DND-41 (cell line): ENCODE data around the gene ASRGL1.

Source experiments
- ATAC-seq: fragments of 200-7000 bp; cut with Tn5 transposase; 3 replicates; pipeline ENCODE4 v1.9.1; 2021; ENCODE audit warnings: low read depth; ENCODE audit not compliant: insufficient read depth
- DNase-seq: peaks from one replicate; pipeline ENCODE4 v3.0.0-alpha.2; 2020
- H2AFZ ChIP-seq: 2 replicates; pipeline ENCODE4 v1.6.0; 2012; ENCODE audit warnings: low read depth, low read length
- H3K27ac ChIP-seq: 2 replicates; pipeline ENCODE4 v1.5.1; 2012; ENCODE audit warnings: low read length, inconsistent platforms
- H3K27me3 ChIP-seq: fragments of 200-600 bp; sonication (generic); 2 replicates; pipeline ENCODE4 v1.6.0; 2012; ENCODE audit warnings: low read length, mild to moderate bottlenecking, inconsistent platforms; ENCODE audit not compliant: insufficient read depth, poor library complexity
- H3K36me3 ChIP-seq: 2 replicates; pipeline ENCODE4 v1.5.1; 2012; ENCODE audit warnings: low read length, inconsistent platforms; ENCODE audit not compliant: insufficient read depth
- H3K4me1 ChIP-seq: 2 replicates; pipeline ENCODE4 v1.5.1; 2012; ENCODE audit warnings: mild to moderate bottlenecking, low read length; ENCODE audit not compliant: insufficient read depth
- H3K4me2 ChIP-seq: 2 replicates; pipeline ENCODE4 v1.6.0; 2012; ENCODE audit warnings: mild to moderate bottlenecking, moderate library complexity, low read length, inconsistent platforms; ENCODE audit not compliant: insufficient read depth
- H3K4me3 ChIP-seq, 2 experiments: fragments of 200-600 bp in 1 of 2; shearing (Covaris generic) in 1 of 2; 2 replicates each; pipeline ENCODE4 v1.5.1; 2012 to 2016; ENCODE audit warnings: inconsistent platforms in 2 of 2, low read length in 2 of 2, mild to moderate bottlenecking in 2 of 2, low read depth in 1 of 2, moderate library complexity in 1 of 2
- H3K79me2 ChIP-seq: 2 replicates; pipeline ENCODE4 v1.6.0; 2012; ENCODE audit warnings: low read length, inconsistent platforms; ENCODE audit not compliant: insufficient read depth
- H3K9ac ChIP-seq: 2 replicates; pipeline ENCODE4 v1.6.0; 2012; ENCODE audit warnings: low read depth, mild to moderate bottlenecking, inconsistent platforms, low read length, moderate library complexity
- H3K9me3 ChIP-seq: 2 replicates; pipeline ENCODE4 v1.5.1; 2012; ENCODE audit warnings: low read length, moderate library complexity, mild to moderate bottlenecking, inconsistent platforms; ENCODE audit not compliant: insufficient read depth, severe bottlenecking
- H4K20me1 ChIP-seq: 2 replicates; pipeline ENCODE4 v1.6.0; 2012; ENCODE audit warnings: low read length; ENCODE audit not compliant: insufficient read depth
- CTCF ChIP-seq: IDR thresholded peaks from 2 replicates; pipeline ENCODE4 v1.5.1; 2012; ENCODE audit warnings: borderline replicate concordance, low read length, moderate library complexity, mild to moderate bottlenecking; ENCODE audit not compliant: poor library complexity, severe bottlenecking; ENCODE audit errors: extremely low read depth
- EZH2 ChIP-seq: IDR thresholded peaks from 3 replicates; pipeline ENCODE4 v1.6.1; 2012; ENCODE audit warnings: borderline replicate concordance, low read depth, mild to moderate bottlenecking, moderate library complexity, low read length, inconsistent platforms; ENCODE audit not compliant: severe bottlenecking

Gene ASRGL1

GRCh38 chr11:62372871-62373270, 35.6 kb downstream of the ASRGL1 start:
- TF ChIP-seq CTCF (no peak), EZH2 (no peak)
- Histone ChIP-seq H3K36me3 (no peaks in the 10 kb centered on the region), H3K9ac (no peak overlapping the region), H3K79me2 (no peaks in the 10 kb centered on the region), H3K4me2 (no peak overlapping the region), H3K4me3 (no peak overlapping the region), H3K27me3 (no peaks in the 10 kb centered on the region), H4K20me1 (peaks cover 4% of the 10 kb centered on the region; the same call in 1 of the 2 replicates), H3K27ac (no peak overlapping the region), H3K4me1 (no peaks in the 10 kb centered on the region), H3K9me3 (no peaks in the 10 kb centered on the region), H2AFZ (no peak overlapping the region)
- no peak for DNase-seq
- peak; percentile 40; the same call in 1 of the 3 replicates for ATAC-seq

- Histone ChIP-seq H3K4me3 (no peak overlapping the region), H4K20me1 (peaks cover 4% of the 10 kb centered on the region; the same call in 1 of the 2 replicates), H3K9me3 (no peaks in the 10 kb centered on the region), H3K27me3 (no peaks in the 10 kb centered on the region), H3K4me2 (no peak overlapping the region), H3K36me3 (no peaks in the 10 kb centered on the region), H2AFZ (no peak overlapping the region), H3K4me1 (no peaks in the 10 kb centered on the region), H3K9ac (no peak overlapping the region), H3K79me2 (no peaks in the 10 kb centered on the region), H3K27ac (no peak overlapping the region)
- TF ChIP-seq EZH2 (no peak), CTCF (no peak)
- DNase-seq (no peak), ATAC-seq (no peak)
These were observed 36.3 kb downstream of the ASRGL1 start for GRCh38 chr11:62373464-62374119.

GRCh38 chr11:62374801-62375200, 37.6 kb downstream of the ASRGL1 start:
- peaks cover 4% of the 10 kb centered on the region; the same call in 1 of the 2 replicates for H4K20me1 ChIP-seq
- no peaks in the 10 kb centered on the region for H3K9me3 ChIP-seq
- H3K4me3 ChIP-seq, result no peak overlapping the region
- peaks cover 5% of the 10 kb centered on the region for H3K27me3 ChIP-seq
- H3K79me2 ChIP-seq, result no peaks in the 10 kb centered on the region
- DNase-seq (no peak), ATAC-seq (no peak)
- H3K4me2 ChIP-seq, result no peak overlapping the region
- H3K36me3 ChIP-seq, result no peaks in the 10 kb centered on the region
- no peaks in the 10 kb centered on the region for H3K4me1 ChIP-seq
- H2AFZ ChIP-seq, result no peak overlapping the region
- no peak overlapping the region for H3K9ac ChIP-seq
- TF ChIP-seq CTCF (no peak), EZH2 (no peak)
- no peak overlapping the region for H3K27ac ChIP-seq
